Measurements from ENCODE around the gene CLCN1. TPM values are rescaled to one million over a fixed set of nuclear protein-coding genes. Genes with fewer than 3 reads are reported as not detected.
"Not testable (repeated sequence)": the region's sequence is repeated elsewhere in the genome, so short reads cannot be mapped to it uniquely, and the experiment has no call there.

Gene CLCN1
- total RNA-seq, 1 experiment from 2014 or later: not detected

DNA sequence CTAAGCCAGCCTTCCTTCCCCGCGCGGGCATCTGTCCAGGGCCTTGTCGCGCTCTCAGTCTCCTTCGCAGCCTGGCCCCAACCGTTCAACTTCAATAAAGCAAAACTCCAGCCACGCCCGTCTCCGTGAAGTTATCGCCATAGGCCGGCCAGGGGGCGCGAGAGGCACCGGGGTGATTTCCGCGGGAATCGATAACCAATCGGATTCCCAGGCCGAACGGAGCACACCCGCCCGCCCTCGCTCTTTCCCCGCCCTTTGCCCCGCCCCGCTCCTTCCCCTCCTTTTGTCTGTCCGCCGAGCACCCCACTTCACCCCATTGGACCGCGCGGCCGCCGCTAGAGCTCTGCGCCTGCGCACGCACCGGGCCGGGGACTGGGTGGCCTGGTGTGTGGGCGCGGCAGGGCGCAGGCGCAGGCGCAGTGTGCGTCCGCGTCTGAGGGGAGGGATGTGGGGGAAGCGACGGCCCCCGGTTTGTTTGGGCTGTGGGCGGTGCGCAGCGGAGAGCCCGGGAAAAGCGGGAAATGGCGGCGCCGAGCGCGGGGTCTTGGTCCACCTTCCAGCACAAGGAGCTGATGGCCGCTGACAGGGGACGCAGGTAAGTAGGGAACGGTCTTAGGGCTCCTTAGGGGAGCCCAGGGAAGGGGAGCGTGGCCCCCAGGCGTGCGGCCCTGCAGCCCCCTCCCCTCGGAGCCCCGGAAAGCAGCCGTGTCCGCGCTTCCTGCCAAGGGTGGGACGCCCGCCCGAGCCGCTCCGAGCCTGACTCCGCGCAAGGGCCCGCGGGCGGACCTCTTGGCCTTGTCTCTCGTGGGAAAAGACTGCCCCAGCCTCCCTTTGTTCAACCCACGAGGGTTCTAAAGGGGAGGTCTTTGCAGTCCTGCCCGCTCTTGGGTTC is 27.7 kb upstream of the CLCN1 start, which contains the start of gene CASP2:
CASP2 (plus strand) TSS at position 417 of the 892 bp plus-strand sequence; CDS start at position 522, 105 bp downstream.
- Histone ChIP-seq H3K4me2 (ENCODE audit: low read depth, low read length, poor library complexity, severe bottlenecking) (peak within 1 kb of the TSS; percentile 99), H3K9me3 (ENCODE audit: low read length) (no peaks in the 10 kb centered on the region), H3K27ac (ENCODE audit: low read length) (peak within 1 kb of the TSS; percentile 68), H3K36me3 (ENCODE audit: insufficient read depth, low read length) (peaks cover 25% of the 10 kb centered on the region), H3K4me1 (ENCODE audit: low read length) (peaks cover 32% of the 10 kb centered on the region), H2AFZ (ENCODE audit: low read length) (peak within 1 kb of the TSS; percentile 79), H4K20me1 (ENCODE audit: insufficient read depth, low read depth, low read length) (0 out of 2 replicates have a peak, but pooled peaks cover 6% of the 10 kb centered on the region), H3K4me3 (ENCODE audit: low read length) (peak within 1 kb of the TSS; percentile 92), H3K79me2 (ENCODE audit: low read length) (peaks cover 41% of the 10 kb centered on the region), H3K9ac (ENCODE audit: low read length) (peak within 1 kb of the TSS; percentile 98), H3K9me2 (replicated peaks; ENCODE audit: insufficient read depth, low read length) (no peaks in the 10 kb centered on the region), H3K27me3 (ENCODE audit: low read length) (no peaks in the 10 kb centered on the region)
- peak; percentile 99 for DNase-seq

DNA sequence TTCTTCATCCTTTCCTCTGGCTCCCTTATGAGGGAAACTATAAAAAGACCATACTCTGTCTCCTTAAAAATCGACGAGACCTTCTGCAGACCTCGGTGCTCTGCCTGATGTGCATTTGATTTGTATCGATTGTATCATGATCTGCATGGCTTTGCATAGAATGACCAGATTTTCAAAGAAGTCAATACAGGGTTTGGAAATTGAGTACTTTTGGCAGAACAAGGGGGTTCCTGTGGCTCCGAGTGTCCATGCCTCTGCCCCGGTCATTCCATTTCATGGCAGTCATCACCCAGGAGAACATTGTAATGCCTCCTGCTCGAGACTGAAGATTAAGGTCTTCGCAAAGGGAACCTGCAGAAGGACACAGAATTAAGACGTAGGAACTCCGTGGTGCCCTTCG is 27.1 kb upstream of the CLCN1 start:
- peak overlapping the region; percentile 98 for H3K9ac ChIP-seq (ENCODE audit: low read length)
- H3K27ac ChIP-seq (ENCODE audit: low read length): peak overlapping the region; percentile 68
- peak overlapping the region; percentile 79 for H2AFZ ChIP-seq (ENCODE audit: low read length)
- H3K27me3 ChIP-seq (ENCODE audit: low read length): no peaks in the 10 kb centered on the region
- peak; percentile 53 for DNase-seq
- peak overlapping the region; percentile 92 for H3K4me3 ChIP-seq (ENCODE audit: low read length)
- no peaks in the 10 kb centered on the region for H3K9me3 ChIP-seq (ENCODE audit: low read length)
- peak overlapping the region; percentile 99 for H3K4me2 ChIP-seq (ENCODE audit: low read depth, low read length, poor library complexity, severe bottlenecking)
- H3K79me2 ChIP-seq (ENCODE audit: low read length): peaks cover 43% of the 10 kb centered on the region
- H3K4me1 ChIP-seq (ENCODE audit: low read length): peaks cover 28% of the 10 kb centered on the region
- H3K36me3 ChIP-seq (ENCODE audit: insufficient read depth, low read length): peaks cover 31% of the 10 kb centered on the region
- H4K20me1 ChIP-seq (ENCODE audit: insufficient read depth, low read depth, low read length): 0 out of 2 replicates have a peak, but pooled peaks cover 6% of the 10 kb centered on the region
- H3K9me2 ChIP-seq (replicated peaks; ENCODE audit: insufficient read depth, low read length): no peaks in the 10 kb centered on the region

GRCh38 chr7:143289421-143289820 is 26.5 kb upstream of the CLCN1 start:
- no peaks in the 10 kb centered on the region for H3K9me3 ChIP-seq (ENCODE audit: low read length)
- H3K36me3 ChIP-seq (ENCODE audit: insufficient read depth, low read length): peaks cover 35% of the 10 kb centered on the region
- H3K79me2 ChIP-seq (ENCODE audit: low read length): peaks cover 47% of the 10 kb centered on the region
- peak overlapping the region; percentile 98 for H3K9ac ChIP-seq (ENCODE audit: low read length)
- no peaks in the 10 kb centered on the region for H3K9me2 ChIP-seq (replicated peaks; ENCODE audit: insufficient read depth, low read length)
- 0 out of 2 replicates have a peak, but pooled peaks cover 6% of the 10 kb centered on the region for H4K20me1 ChIP-seq (ENCODE audit: insufficient read depth, low read depth, low read length)
- peak overlapping the region; percentile 99 for H3K4me2 ChIP-seq (ENCODE audit: low read depth, low read length, poor library complexity, severe bottlenecking)
- peaks cover 32% of the 10 kb centered on the region for H3K4me1 ChIP-seq (ENCODE audit: low read length)
- H3K27ac ChIP-seq (ENCODE audit: low read length): peak overlapping the region; percentile 68; the same call in 1 of the 2 replicates
- H3K27me3 ChIP-seq (ENCODE audit: low read length): no peaks in the 10 kb centered on the region
- no peak overlapping the region for H2AFZ ChIP-seq (ENCODE audit: low read length)
- peak; percentile 50 for DNase-seq
- peak overlapping the region; percentile 92 for H3K4me3 ChIP-seq (ENCODE audit: low read length)

DNA sequence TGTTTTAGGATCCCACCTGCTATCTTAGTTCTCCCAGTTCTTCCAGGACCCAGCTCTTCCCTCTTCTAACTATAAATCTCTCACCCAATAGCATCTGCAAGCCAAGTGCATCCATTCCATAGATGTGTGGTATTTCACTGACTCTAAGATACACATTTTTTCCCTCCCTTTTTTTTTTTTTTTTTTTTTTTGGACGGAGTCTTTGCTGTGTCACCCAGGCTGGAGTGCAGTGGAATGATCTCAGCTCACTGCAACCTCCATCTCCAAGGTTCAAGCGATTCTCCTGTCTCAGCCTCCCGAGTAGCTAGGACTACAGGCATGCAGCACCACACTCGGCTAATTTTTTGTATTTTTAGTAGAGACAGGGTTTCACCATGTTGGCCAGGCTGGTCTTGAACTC is 26.0 kb upstream of the CLCN1 start:
- Histone ChIP-seq H3K36me3 (ENCODE audit: insufficient read depth, low read length) (peaks cover 40% of the 10 kb centered on the region), H3K9ac (ENCODE audit: low read length) (peak overlapping the region; percentile 98), H3K4me2 (ENCODE audit: low read depth, low read length, poor library complexity, severe bottlenecking) (peak overlapping the region; percentile 99), H3K4me1 (ENCODE audit: low read length) (peaks cover 32% of the 10 kb centered on the region), H3K79me2 (ENCODE audit: low read length) (peaks cover 51% of the 10 kb centered on the region), H3K4me3 (ENCODE audit: low read length) (peak overlapping the region; percentile 92)
- H3K27ac ChIP-seq (ENCODE audit: low read length); H2AFZ ChIP-seq (ENCODE audit: low read length); DNase-seq; H3K9me2 ChIP-seq (replicated peaks; ENCODE audit: insufficient read depth, low read length); H4K20me1 ChIP-seq (ENCODE audit: insufficient read depth, low read depth, low read length); H3K9me3 ChIP-seq (ENCODE audit: low read length); H3K27me3 ChIP-seq (ENCODE audit: low read length): not testable (repeated sequence)

DNA sequence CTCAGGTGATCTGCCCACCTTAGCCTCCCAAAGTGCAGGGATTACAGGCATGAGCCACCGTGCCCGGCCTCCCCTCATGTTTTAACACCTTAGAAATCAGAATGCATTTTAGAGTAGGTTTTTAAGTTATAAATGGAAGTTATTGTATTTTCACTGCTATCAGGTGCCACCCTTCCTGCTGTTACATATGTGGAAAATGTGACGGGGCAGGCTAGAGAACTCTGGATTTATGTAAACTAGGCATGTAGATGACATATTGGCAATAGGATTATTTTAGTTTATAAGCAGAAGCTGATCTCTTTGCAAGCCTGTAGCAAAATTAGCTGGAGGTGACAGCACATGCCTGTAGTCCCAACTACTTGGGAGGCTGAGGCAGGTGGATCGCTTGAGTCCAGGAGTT is 25.6 kb upstream of the CLCN1 start:
- Histone ChIP-seq H4K20me1 (ENCODE audit: insufficient read depth, low read depth, low read length) (0 out of 2 replicates have a peak, but pooled peaks cover 6% of the 10 kb centered on the region), H2AFZ (ENCODE audit: low read length) (no peak overlapping the region), H3K9me3 (ENCODE audit: low read length) (no peaks in the 10 kb centered on the region), H3K9me2 (replicated peaks; ENCODE audit: insufficient read depth, low read length) (no peaks in the 10 kb centered on the region), H3K4me3 (ENCODE audit: low read length) (peak overlapping the region; percentile 27; the same call in 1 of the 2 replicates), H3K79me2 (ENCODE audit: low read length) (peaks cover 53% of the 10 kb centered on the region), H3K27me3 (ENCODE audit: low read length) (no peaks in the 10 kb centered on the region), H3K4me1 (ENCODE audit: low read length) (peaks cover 32% of the 10 kb centered on the region), H3K27ac (ENCODE audit: low read length) (no peak overlapping the region), H3K36me3 (ENCODE audit: insufficient read depth, low read length) (peaks cover 42% of the 10 kb centered on the region), H3K4me2 (ENCODE audit: low read depth, low read length, poor library complexity, severe bottlenecking) (peak overlapping the region; percentile 99), H3K9ac (ENCODE audit: low read length) (peak overlapping the region; percentile 21; the same call in 1 of the 2 replicates)
- no peak for DNase-seq

GRCh38 chr7:143292876-143293275 is 23.0 kb upstream of the CLCN1 start:
- peaks cover 73% of the 10 kb centered on the region for H3K79me2 ChIP-seq (ENCODE audit: low read length)
- no peaks in the 10 kb centered on the region for H3K9me2 ChIP-seq (replicated peaks; ENCODE audit: insufficient read depth, low read length)
- H4K20me1 ChIP-seq (ENCODE audit: insufficient read depth, low read depth, low read length): peaks cover 10% of the 10 kb centered on the region; the same call in 1 of the 2 replicates
- H3K4me2 ChIP-seq (ENCODE audit: low read depth, low read length, poor library complexity, severe bottlenecking): no peak overlapping the region
- no peaks in the 10 kb centered on the region for H3K27me3 ChIP-seq (ENCODE audit: low read length)
- no peak overlapping the region for H3K9ac ChIP-seq (ENCODE audit: low read length)
- H2AFZ ChIP-seq (ENCODE audit: low read length): no peak overlapping the region
- no peak overlapping the region for H3K27ac ChIP-seq (ENCODE audit: low read length)
- no peak overlapping the region for H3K4me3 ChIP-seq (ENCODE audit: low read length)
- no peak for DNase-seq
- no peaks in the 10 kb centered on the region for H3K9me3 ChIP-seq (ENCODE audit: low read length)
- peaks cover 63% of the 10 kb centered on the region for H3K36me3 ChIP-seq (ENCODE audit: insufficient read depth, low read length)
- H3K4me1 ChIP-seq (ENCODE audit: low read length): peaks cover 34% of the 10 kb centered on the region

- H3K4me2 ChIP-seq (ENCODE audit: low read depth, low read length, poor library complexity, severe bottlenecking): no peak overlapping the region
- no peak overlapping the region for H2AFZ ChIP-seq (ENCODE audit: low read length)
- H3K9ac ChIP-seq (ENCODE audit: low read length): no peak overlapping the region
- no peaks in the 10 kb centered on the region for H3K9me3 ChIP-seq (ENCODE audit: low read length)
- DNase-seq: no peak
- peaks cover 17% of the 10 kb centered on the region for H3K4me1 ChIP-seq (ENCODE audit: low read length)
- H3K4me3 ChIP-seq (ENCODE audit: low read length): no peak overlapping the region
- H3K9me2 ChIP-seq (replicated peaks; ENCODE audit: insufficient read depth, low read length): no peaks in the 10 kb centered on the region
- H3K27me3 ChIP-seq (ENCODE audit: low read length): no peaks in the 10 kb centered on the region
- H4K20me1 ChIP-seq (ENCODE audit: insufficient read depth, low read depth, low read length): peaks cover 8% of the 10 kb centered on the region; the same call in 1 of the 2 replicates
- peaks cover 84% of the 10 kb centered on the region for H3K36me3 ChIP-seq (ENCODE audit: insufficient read depth, low read length)
- peaks cover 47% of the 10 kb centered on the region for H3K79me2 ChIP-seq (ENCODE audit: low read length)
- H3K27ac ChIP-seq (ENCODE audit: low read length): no peak overlapping the region
Measured at GRCh38 chr7:143295870-143296269, 20.0 kb upstream of the CLCN1 start.

DNA sequence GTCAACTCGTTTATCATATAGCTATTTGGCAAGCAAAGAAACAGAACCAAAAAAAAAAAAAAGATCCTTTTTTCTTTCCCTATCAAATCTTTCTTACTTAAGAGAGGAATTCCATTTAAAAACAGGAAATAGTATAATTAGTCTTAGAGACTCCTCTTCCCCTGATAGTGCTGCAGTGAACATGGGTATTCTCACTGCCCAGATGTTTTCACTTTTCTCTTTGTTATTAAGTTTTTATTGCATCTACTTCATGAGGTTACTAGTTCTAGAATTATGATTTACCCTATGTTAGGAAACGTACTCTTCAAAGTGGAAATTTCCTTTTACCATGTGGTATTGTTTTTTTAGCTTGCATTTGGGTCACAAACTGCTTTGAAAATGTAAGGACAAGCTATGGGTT is 19.2 kb upstream of the CLCN1 start:
- Histone ChIP-seq H3K27ac (ENCODE audit: low read length) (no peak overlapping the region), H3K79me2 (ENCODE audit: low read length) (peaks cover 40% of the 10 kb centered on the region), H3K36me3 (ENCODE audit: insufficient read depth, low read length) (peaks cover 85% of the 10 kb centered on the region), H3K4me1 (ENCODE audit: low read length) (peaks cover 14% of the 10 kb centered on the region), H3K4me3 (ENCODE audit: low read length) (no peak overlapping the region), H3K9me3 (ENCODE audit: low read length) (no peaks in the 10 kb centered on the region), H4K20me1 (ENCODE audit: insufficient read depth, low read depth, low read length) (peaks cover 8% of the 10 kb centered on the region; the same call in 1 of the 2 replicates), H3K4me2 (ENCODE audit: low read depth, low read length, poor library complexity, severe bottlenecking) (no peak overlapping the region), H3K9ac (ENCODE audit: low read length) (no peak overlapping the region), H3K9me2 (replicated peaks; ENCODE audit: insufficient read depth, low read length) (no peaks in the 10 kb centered on the region), H2AFZ (ENCODE audit: low read length) (no peak overlapping the region), H3K27me3 (ENCODE audit: low read length) (no peaks in the 10 kb centered on the region)
- no peak for DNase-seq

All from Karpas-422 (cell line).